Duodenal mucosa (tissue), 2 donors: ENCODE data around the gene RNF39.

Experiments used
- H3K27ac ChIP-seq: one replicate; pipeline ENCODE4 v1.7.0; 2013; ENCODE audit warnings: low read depth, low read length
- H3K27me3 ChIP-seq, 2 donors: one replicate each; pipeline ENCODE4 v1.7.0; 2013; ENCODE audit warnings: low read length in 2 of 2, control low read depth in 1 of 2; ENCODE audit not compliant: insufficient read depth in 2 of 2, control insufficient read depth in 1 of 2
- H3K36me3 ChIP-seq, 2 donors: one replicate each; pipeline ENCODE4 v1.7.0; 2013; ENCODE audit warnings: low read length in 2 of 2, control low read depth in 1 of 2; ENCODE audit not compliant: insufficient read depth in 2 of 2, control insufficient read depth in 1 of 2
- H3K4me1 ChIP-seq, 2 donors: one replicate each; pipeline ENCODE4 v1.7.0; 2013; ENCODE audit warnings: low read length in 2 of 2, control low read depth in 1 of 2; ENCODE audit not compliant: insufficient read depth in 2 of 2, control insufficient read depth in 1 of 2
- H3K4me3 ChIP-seq, 2 donors: one replicate each; pipeline ENCODE4 v1.7.0; 2013; ENCODE audit warnings: low read length in 2 of 2, low read depth in 1 of 2
- H3K9ac ChIP-seq, 2 donors: one replicate each; pipeline ENCODE4 v1.7.0; 2013; ENCODE audit warnings: low read length in 2 of 2, low read depth in 1 of 2
- H3K9me3 ChIP-seq, 2 donors: one replicate each; pipeline ENCODE4 v1.7.0; 2013; ENCODE audit warnings: low read length in 2 of 2, control low read depth in 1 of 2; ENCODE audit not compliant: control insufficient read depth in 1 of 2

The RNF39 gene

DNA sequence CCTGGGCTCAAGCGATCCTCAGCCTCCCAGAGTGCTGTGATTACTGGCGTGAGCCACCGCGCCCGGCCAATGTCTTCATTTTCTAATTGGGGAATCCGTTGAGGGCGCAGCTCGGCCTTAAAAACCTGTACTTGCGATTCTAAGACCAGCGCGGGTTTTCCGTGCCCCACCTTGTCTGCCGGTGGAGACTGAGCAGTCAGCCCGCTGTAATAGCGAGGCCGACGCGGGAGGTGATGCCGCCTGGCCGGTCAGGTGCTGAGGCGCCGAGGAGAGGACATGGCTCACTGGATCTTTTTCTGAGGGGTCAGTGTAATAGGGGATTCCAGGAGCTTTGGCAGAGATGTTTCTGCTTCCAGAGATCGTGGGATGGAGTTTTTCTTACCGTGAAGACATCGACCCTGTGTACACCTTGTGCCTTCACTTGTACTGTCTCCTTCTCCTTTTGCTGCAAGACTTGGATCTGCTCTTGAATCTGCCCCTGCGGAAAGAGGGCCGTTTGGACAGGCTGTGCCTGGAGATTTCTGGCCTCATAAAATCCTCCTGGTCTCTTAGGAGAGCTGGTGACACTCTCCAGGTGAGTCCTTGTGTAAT lies 35.8 kb upstream of the RNF39 start:
- Histone ChIP-seq H3K36me3 (no peaks in the 10 kb centered on the region), H3K4me1 (peaks cover 18 to 24% of the 10 kb centered on the region in 2 donors), H3K9ac (peak overlapping the region in 1 of 2 donors; percentile 63), H3K27ac (no peak overlapping the region), H3K9me3 (no peaks in the 10 kb centered on the region), H3K4me3 (peak overlapping the region; percentile 52 to 77), H3K27me3 (peaks cover 0 to 7% of the 10 kb centered on the region in 2 donors)

DNA sequence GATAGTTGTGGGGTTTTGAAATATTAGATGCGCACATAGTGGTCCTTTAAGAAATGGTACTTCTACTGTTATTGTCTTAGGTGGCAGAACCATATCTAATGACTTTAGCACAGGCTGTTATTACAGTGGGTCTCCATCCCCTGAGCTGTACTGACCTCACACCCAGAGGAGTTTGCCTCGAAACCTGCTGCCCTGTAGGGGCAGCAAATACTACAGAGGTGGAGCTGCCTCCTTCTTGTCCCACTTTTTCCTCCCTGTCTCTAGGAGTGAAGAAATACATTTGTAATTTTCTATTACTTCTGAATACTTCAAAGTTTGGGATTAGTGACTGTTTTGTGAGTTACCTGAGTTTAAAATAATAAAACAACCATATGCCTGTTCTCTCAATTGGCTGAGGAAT lies 29.1 kb upstream of the RNF39 start:
- no peaks in the 10 kb centered on the region for H3K9me3 ChIP-seq
- H3K4me1 ChIP-seq, result peaks cover 30 to 37% of the 10 kb centered on the region in 2 donors
- no peak overlapping the region for H3K4me3 ChIP-seq
- peaks cover 3 to 5% of the 10 kb centered on the region in 2 donors for H3K27me3 ChIP-seq
- H3K27ac ChIP-seq, result no peak overlapping the region
- H3K9ac ChIP-seq, result no peak overlapping the region
- no peaks in the 10 kb centered on the region for H3K36me3 ChIP-seq

DNA sequence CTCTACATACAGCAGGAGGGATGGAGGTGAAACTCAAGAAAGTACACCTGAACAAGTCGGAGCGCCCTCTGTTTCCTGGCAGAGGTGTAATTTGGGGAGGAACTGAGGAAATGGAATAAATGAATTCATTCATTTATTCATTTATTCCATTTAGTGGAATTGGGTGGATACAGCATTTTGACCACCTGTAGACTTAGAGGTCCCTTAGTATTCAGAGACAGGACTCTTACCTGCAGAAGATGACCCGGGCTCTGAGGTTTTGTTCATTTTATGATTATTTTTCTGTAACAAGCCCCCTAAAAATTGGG lies 28.3 kb upstream of the RNF39 start:
- H3K4me3 ChIP-seq, result peak overlapping the region; percentile 57 to 59
- H3K9ac ChIP-seq, result peak overlapping the region; percentile 22 to 52
- H3K36me3 ChIP-seq, result no peaks in the 10 kb centered on the region
- H3K9me3 ChIP-seq, result no peaks in the 10 kb centered on the region
- peaks cover 3 to 5% of the 10 kb centered on the region in 2 donors for H3K27me3 ChIP-seq
- peaks cover 30 to 38% of the 10 kb centered on the region in 2 donors for H3K4me1 ChIP-seq
- H3K27ac ChIP-seq, result no peak overlapping the region

DNA sequence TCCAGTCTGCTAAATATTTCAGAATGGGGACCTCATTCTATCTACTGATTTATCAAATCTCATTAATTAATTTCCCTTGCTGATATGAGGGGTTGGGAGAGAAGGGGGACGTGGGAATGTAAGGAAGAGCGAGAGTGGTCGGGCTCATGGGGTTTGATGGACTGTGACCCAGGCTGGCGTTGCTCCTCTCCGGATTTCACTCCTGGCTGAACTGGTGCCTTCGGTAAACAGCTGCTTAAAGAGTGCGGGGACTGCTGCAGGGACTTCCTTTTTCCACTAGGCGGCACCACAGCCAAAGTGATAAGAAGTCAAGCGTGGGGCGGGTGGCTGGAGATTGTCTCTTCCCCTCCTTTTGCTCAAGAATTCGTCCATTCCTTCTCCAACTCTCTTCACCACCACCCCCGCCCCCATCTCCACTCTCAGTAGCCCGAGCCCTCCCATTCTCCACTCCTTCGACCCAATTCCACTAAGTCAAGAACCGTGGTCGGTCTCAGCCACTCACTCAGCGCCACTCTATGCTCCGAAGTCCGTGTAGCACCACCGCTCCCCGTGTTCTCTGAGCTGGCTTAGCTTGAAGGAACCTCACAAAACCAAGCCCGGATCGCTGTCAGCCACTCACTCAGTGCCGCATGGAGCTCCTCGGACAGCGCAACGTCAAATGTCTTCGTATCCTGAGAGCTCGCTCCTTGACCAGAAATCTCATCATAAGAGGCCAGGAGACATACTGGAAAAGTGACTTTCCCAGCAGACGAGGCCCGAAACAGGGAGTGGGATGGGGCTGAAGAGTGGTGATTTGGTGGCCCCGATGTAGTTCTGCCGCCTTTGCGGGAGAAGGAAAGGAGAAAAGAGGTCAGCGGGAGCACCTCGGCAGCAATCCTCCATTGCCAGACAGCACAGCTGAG lies 27.7 kb upstream of the RNF39 start:
- H3K9ac ChIP-seq, result peak overlapping the region; percentile 52 to 67
- peak overlapping the region; percentile 59 to 80 for H3K4me3 ChIP-seq

DNA sequence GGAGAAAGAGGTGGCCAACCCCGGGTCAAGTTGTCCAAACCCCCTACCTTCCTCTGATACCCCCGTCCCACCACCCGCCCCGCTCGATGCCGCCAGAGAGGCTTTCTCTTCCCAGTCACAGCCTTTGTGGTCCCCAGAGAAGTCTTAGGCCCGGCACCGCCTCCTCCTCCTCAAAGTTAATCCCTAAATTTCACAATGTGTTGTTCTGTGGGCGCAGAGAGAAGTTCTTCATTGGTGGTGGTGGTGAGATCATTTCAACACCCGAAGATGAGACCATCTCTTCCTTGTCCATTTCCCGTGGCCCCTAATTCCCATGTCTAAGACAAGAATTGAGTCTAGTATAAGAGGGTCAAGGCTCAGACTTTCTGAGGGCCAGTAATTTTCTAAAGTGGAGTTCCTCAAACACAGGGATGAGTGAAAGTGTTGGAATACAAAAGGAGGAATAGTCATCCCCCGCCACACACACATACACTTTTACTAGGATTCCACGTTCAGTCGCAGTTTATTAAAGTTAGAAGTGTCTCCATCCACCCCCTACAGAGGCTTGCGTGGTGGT lies 26.9 kb upstream of the RNF39 start:
- H3K27ac ChIP-seq, result peak overlapping the region; percentile 1
- H3K27me3 ChIP-seq, result peaks cover 6 to 8% of the 10 kb centered on the region in 2 donors
- no peaks in the 10 kb centered on the region for H3K36me3 ChIP-seq
- peaks cover 40 to 45% of the 10 kb centered on the region in 2 donors for H3K4me1 ChIP-seq
- H3K9ac ChIP-seq, result peak overlapping the region; percentile 67 to 94
- H3K9me3 ChIP-seq, result no peaks in the 10 kb centered on the region
- H3K4me3 ChIP-seq, result peak overlapping the region; percentile 80 to 82

More for the DNA sequence above, 27.7 kb upstream of the RNF39 start:
- Histone ChIP-seq H3K27ac (peak overlapping the region; percentile 1), H3K9me3 (no peaks in the 10 kb centered on the region), H3K4me1 (peaks cover 33 to 38% of the 10 kb centered on the region in 2 donors), H3K27me3 (peaks cover 3 to 5% of the 10 kb centered on the region in 2 donors), H3K36me3 (no peaks in the 10 kb centered on the region)

DNA sequence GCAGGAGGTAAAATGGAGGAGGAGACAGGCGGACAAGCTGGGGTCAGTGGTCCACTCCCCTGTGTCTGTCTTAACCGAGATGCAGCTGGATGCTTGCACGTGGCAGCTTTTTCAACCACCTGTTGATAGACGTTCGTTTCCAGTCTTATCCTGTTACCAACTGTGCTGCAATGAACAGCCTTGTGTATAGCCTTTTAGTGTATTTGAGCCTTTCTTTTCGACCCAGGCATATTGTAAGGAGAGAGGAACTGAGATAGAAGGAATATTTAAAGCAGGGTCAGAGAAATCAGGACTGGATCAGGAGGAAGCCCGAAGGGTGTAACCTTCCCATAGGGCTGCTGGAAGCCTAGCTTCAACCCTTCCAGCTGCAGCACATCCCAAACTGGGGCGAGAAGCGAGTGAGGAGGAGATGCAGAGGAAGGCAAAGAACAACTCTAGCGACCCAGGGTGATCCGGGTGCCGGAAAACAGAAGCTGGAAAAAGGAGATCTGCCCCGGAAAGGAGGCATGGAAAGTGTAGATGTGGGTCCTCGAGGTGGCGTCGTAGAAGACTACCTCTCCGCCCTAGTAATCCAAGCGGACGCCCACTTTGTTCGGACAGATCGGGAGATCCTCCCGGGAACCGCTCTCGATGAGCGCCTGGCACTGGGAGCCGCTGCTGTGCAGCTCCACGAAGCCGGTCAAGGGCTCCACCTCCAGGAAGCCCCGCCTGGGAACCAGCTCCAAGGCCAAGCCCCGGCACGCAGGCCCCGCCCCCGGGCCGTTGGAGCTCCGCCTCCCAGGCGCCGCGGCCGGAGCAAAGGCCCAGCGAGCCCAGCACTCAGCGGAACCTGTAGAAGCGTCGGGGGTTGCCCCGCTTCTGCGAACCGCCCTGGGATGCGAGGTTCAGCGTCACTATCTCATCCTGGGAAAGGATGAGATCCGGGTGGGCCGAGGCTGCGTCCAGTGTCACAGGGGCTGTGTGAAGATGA lies 26.2 kb upstream of the RNF39 start:
- H3K4me1 ChIP-seq, result peaks cover 40 to 47% of the 10 kb centered on the region in 2 donors
- no peaks in the 10 kb centered on the region for H3K9me3 ChIP-seq
- H3K36me3 ChIP-seq, result no peaks in the 10 kb centered on the region
- H3K27ac ChIP-seq, result no peak overlapping the region
- H3K9ac ChIP-seq, result peak overlapping the region; percentile 67 to 94
- peaks cover 8 to 12% of the 10 kb centered on the region in 2 donors for H3K27me3 ChIP-seq
- peak overlapping the region; percentile 80 to 82 for H3K4me3 ChIP-seq

DNA sequence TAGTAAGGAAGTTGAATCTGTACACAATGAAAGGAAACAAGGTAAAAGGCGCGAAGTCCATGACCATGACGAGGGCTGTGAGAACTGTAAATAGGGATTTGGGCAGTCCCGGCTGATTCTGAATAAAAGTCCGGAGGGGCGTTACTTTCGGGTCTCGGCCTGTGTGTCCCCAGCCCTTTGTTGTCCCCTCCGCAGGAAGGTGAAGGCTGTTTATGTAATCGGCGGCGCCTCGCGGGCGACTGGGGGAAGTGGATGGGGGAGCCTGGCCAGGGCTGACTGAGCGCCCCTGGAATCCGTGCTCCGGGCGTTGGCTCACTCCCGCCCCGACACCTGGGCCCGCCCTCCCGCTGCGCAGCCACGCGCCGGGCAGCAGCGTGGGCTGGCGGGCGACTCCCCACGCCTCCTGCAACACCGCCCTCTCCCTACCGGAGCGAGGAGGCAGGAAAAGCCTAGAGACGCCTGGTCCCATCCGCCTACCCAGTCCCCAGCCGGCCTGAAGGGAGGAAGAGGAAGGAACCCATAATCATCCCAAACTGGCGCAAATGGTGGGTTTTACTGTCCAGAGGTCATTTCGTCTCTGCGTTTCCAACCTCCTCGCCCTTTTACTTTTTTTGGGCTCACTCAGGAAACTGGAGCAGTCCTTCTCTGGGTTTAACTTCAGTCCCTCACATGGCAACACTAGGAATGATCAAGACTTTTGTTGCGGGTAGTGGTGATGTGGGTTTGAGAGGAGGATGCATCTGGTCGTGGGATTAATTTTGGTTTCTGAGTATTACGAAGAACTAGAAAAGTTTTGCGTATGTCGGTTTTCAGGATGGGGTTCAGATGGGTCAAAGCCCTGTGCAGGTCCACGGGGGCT lies 25.2 kb upstream of the RNF39 start:
- no peaks in the 10 kb centered on the region for H3K9me3 ChIP-seq
- H3K36me3 ChIP-seq, result no peaks in the 10 kb centered on the region
- H3K4me3 ChIP-seq, result peak overlapping the region; percentile 80 to 82
- peaks cover 42 to 48% of the 10 kb centered on the region in 2 donors for H3K4me1 ChIP-seq
- H3K27ac ChIP-seq, result no peak overlapping the region
- H3K27me3 ChIP-seq, result peaks cover 8 to 12% of the 10 kb centered on the region in 2 donors
- peak overlapping the region; percentile 67 to 94 for H3K9ac ChIP-seq

DNA sequence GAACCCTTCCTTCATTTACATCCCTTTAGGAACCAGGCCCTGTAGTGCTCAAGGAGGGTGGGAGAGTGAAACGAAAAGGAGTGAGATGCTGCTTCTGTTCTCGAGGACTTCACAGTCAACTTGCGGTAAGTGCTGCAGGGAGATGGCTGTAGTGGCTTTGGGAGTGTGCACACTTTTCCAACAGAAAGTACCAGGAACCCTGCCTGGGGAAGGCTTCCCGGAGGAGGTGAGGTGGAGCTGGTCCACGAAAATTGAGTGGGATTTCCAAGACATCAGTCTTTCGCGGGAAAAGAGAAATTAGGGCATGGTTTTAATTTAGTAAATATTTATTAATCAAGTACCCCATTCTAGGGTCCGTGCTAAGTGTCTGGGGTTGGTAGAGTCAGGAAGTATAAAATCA lies 24.6 kb upstream of the RNF39 start:
- Histone ChIP-seq H3K9me3 (no peaks in the 10 kb centered on the region), H3K36me3 (no peaks in the 10 kb centered on the region), H3K4me3 (peak overlapping the region; percentile 80 to 82), H3K27me3 (peaks cover 8 to 12% of the 10 kb centered on the region in 2 donors), H3K27ac (no peak overlapping the region), H3K4me1 (peaks cover 44 to 53% of the 10 kb centered on the region in 2 donors), H3K9ac (peak overlapping the region in 1 of 2 donors; percentile 67)
